OCI-LY3 (cell line): ENCODE data around the gene ZNF576.

ENCODE experiments used
- H2AFZ ChIP-seq: fragments of 200-600, 300-600 bp; shearing (Covaris generic); 2 replicates; pipeline ENCODE4 v1.6.0; 2014; ENCODE audit warnings: antibody characterized with exemption, low read depth, low read length
- H3K27ac ChIP-seq: fragments of 200-600, 300-600 bp; sonication (generic); 2 replicates; pipeline ENCODE4 v1.5.1; 2014; ENCODE audit warnings: mild to moderate bottlenecking, low read length, moderate library complexity, mixed read lengths
- H3K27me3 ChIP-seq: fragments of 200-600, 300-600 bp; sonication (generic); 2 replicates; pipeline ENCODE4 v1.6.1; 2014; ENCODE audit warnings: low read depth, low read length, mixed read lengths
- H3K36me3 ChIP-seq: fragments of 200-600, 300-600 bp; sonication (generic); replicated peaks from 2 replicates; pipeline ENCODE3; 2014; ENCODE audit warnings: low read depth, low read length, mixed read lengths
- H3K4me1 ChIP-seq: fragments of 300-600, 200-600 bp; sonication (generic); 2 replicates; pipeline ENCODE4 v1.6.1; 2014; ENCODE audit warnings: low read length, mixed read lengths
- H3K4me2 ChIP-seq: fragments of 200-600, 300-600 bp; sonication (generic); 2 replicates; pipeline ENCODE4 v1.6.1; 2014; ENCODE audit warnings: low read length, mixed read lengths
- H3K4me3 ChIP-seq: fragments of 300-600, 200-600 bp; sonication (generic); 2 replicates; pipeline ENCODE4 v1.5.1; 2014; ENCODE audit warnings: antibody characterized with exemption, mild to moderate bottlenecking, low read length, moderate library complexity
- H3K79me2 ChIP-seq: fragments of 300-600, 200-600 bp; shearing (Covaris generic); 2 replicates; pipeline ENCODE4 v1.6.1; 2014; ENCODE audit warnings: mild to moderate bottlenecking, low read length, mixed read lengths
- H3K9ac ChIP-seq: fragments of 300-600, 200-600 bp; shearing (Covaris generic); 2 replicates; pipeline ENCODE4 v1.6.0; 2014; ENCODE audit warnings: mild to moderate bottlenecking, low read length, moderate library complexity
- H3K9me3 ChIP-seq: fragments of 200-600, 300-600 bp; shearing (Covaris generic); 2 replicates; pipeline ENCODE4 v1.6.1; 2014; ENCODE audit warnings: low read length, mixed read lengths; ENCODE audit not compliant: insufficient read depth
- H4K20me1 ChIP-seq: fragments of 200-600, 300-600 bp; sonication (generic); 2 replicates; pipeline ENCODE4 v1.6.1; 2016; ENCODE audit warnings: low read length, mixed read lengths; ENCODE audit not compliant: insufficient read depth
- EZH2phosphoT487 ChIP-seq: fragments of 200-600 bp; shearing (Covaris generic); IDR thresholded peaks from 2 replicates; pipeline ENCODE4 v1.6.1; 2018; ENCODE audit warnings: antibody characterized with exemption, mixed run types, low read depth
- TF ChIP-seq, protein P1 (sequence below): fragments of 200-600, 300-600 bp; sonication (generic); IDR thresholded peaks from 2 replicates; pipeline ENCODE4 v1.5.1; 2014; ENCODE audit warnings: antibody characterized with exemption, low read length, low read depth

The ZNF576 gene

DNA sequence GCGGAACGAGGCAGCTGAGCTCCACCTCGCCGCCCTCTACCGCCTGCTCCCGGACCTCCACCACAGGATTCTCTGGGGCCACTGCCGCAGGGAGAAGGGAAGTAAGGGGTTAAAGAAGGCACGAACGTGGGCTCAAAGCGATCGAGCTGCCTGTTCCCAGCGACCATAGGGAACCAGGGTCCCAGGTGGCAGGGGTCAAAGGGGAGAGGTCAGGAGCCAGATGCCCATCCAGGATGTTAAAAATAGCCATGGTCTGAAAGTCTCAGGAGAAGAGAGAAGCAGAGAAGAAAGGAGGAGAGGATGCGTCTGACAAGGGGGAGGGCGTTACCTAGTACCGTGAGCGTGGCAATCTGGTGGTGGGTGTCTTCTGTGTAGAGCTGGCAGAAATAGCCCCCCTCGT, 30.4 kb downstream of the ZNF576 start:
- Histone ChIP-seq H3K9ac (no peak overlapping the region), H3K4me2 (no peak overlapping the region), H2AFZ (no peak overlapping the region), H3K27me3 (no peaks in the 10 kb centered on the region), H4K20me1 (no peaks in the 10 kb centered on the region), H3K9me3 (no peaks in the 10 kb centered on the region), H3K4me1 (no peaks in the 10 kb centered on the region), H3K4me3 (no peak overlapping the region), H3K79me2 (no peaks in the 10 kb centered on the region), H3K27ac (no peak overlapping the region), H3K36me3 (no peaks in the 10 kb centered on the region)
- TF ChIP-seq EZH2phosphoT487: no peak
- TF ChIP-seq, protein P1, sequence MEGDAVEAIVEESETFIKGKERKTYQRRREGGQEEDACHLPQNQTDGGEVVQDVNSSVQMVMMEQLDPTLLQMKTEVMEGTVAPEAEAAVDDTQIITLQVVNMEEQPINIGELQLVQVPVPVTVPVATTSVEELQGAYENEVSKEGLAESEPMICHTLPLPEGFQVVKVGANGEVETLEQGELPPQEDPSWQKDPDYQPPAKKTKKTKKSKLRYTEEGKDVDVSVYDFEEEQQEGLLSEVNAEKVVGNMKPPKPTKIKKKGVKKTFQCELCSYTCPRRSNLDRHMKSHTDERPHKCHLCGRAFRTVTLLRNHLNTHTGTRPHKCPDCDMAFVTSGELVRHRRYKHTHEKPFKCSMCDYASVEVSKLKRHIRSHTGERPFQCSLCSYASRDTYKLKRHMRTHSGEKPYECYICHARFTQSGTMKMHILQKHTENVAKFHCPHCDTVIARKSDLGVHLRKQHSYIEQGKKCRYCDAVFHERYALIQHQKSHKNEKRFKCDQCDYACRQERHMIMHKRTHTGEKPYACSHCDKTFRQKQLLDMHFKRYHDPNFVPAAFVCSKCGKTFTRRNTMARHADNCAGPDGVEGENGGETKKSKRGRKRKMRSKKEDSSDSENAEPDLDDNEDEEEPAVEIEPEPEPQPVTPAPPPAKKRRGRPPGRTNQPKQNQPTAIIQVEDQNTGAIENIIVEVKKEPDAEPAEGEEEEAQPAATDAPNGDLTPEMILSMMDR: no peak

GRCh38 chr19:43628646-43629326, 32.4 kb downstream of the ZNF576 start:
- Histone ChIP-seq H3K9ac (no peak overlapping the region), H3K4me3 (no peak overlapping the region), H3K36me3 (no peaks in the 10 kb centered on the region), H3K4me2 (no peak overlapping the region), H3K79me2 (no peaks in the 10 kb centered on the region), H4K20me1 (no peaks in the 10 kb centered on the region), H2AFZ (no peak overlapping the region), H3K27me3 (no peaks in the 10 kb centered on the region), H3K4me1 (no peaks in the 10 kb centered on the region), H3K27ac (no peak overlapping the region), H3K9me3 (no peaks in the 10 kb centered on the region)
- TF ChIP-seq EZH2phosphoT487: no peak
- TF ChIP-seq, protein P1: no peak

- no peaks in the 10 kb centered on the region for H3K79me2 ChIP-seq
- H2AFZ ChIP-seq: no peak overlapping the region
- no peaks in the 10 kb centered on the region for H4K20me1 ChIP-seq
- no peaks in the 10 kb centered on the region; the same call in 1 of the 2 replicates for H3K27me3 ChIP-seq
- no peak overlapping the region for H3K4me3 ChIP-seq
- TF ChIP-seq EZH2phosphoT487: no peak
- TF ChIP-seq, protein P1: no peak
- no peaks in the 10 kb centered on the region for H3K4me1 ChIP-seq
- no peak overlapping the region for H3K4me2 ChIP-seq
- H3K27ac ChIP-seq: no peak overlapping the region
- no peaks in the 10 kb centered on the region for H3K36me3 ChIP-seq
- no peaks in the 10 kb centered on the region for H3K9me3 ChIP-seq
- H3K9ac ChIP-seq: no peak overlapping the region
These were observed 35.1 kb downstream of the ZNF576 start for GRCh38 chr19:43631491-43631890.

GRCh38 chr19:43633520-43633919, 37.1 kb downstream of the ZNF576 start:
- Histone ChIP-seq H2AFZ (no peak overlapping the region), H4K20me1 (no peaks in the 10 kb centered on the region), H3K4me1 (peaks cover 3% of the 10 kb centered on the region), H3K9me3 (no peaks in the 10 kb centered on the region), H3K79me2 (no peaks in the 10 kb centered on the region), H3K27me3 (no peaks in the 10 kb centered on the region; the same call in 1 of the 2 replicates), H3K27ac (no peak overlapping the region), H3K4me3 (no peak overlapping the region), H3K4me2 (no peak overlapping the region), H3K9ac (no peak overlapping the region), H3K36me3 (no peaks in the 10 kb centered on the region)
- TF ChIP-seq EZH2phosphoT487: no peak
- TF ChIP-seq, protein P1: no peak
